Fibroblast of peridontal ligament (primary cell): Measurements from ENCODE around the gene BBX.

Experiments
- DNase-seq: peaks from one replicate; pipeline ENCODE4 v3.0.0-alpha.2; 2010; ENCODE audit errors: extremely low read depth

BBX gene

GRCh38 chr3:107740992-107741896, 218.5 kb downstream of the BBX start:
- peak; percentile 74 for DNase-seq

- no peak for DNase-seq
Observed at GRCh38 chr3:107745354-107745753, 222.6 kb downstream of the BBX start.

GRCh38 chr3:107752202-107752990, 229.6 kb downstream of the BBX start:
- peak; percentile 51 for DNase-seq

GRCh38 chr3:107753494-107753893, 230.7 kb downstream of the BBX start:
- peak; percentile 44 for DNase-seq

- no peak for DNase-seq
Observed at GRCh38 chr3:107753976-107754375, 231.2 kb downstream of the BBX start.

GRCh38 chr3:107756649-107757048, 233.9 kb downstream of the BBX start:
- no peak for DNase-seq

GRCh38 chr3:107757140-107757539, 234.4 kb downstream of the BBX start:
- no peak for DNase-seq

GRCh38 chr3:107760144-107760543, 237.4 kb downstream of the BBX start:
- no peak for DNase-seq

GRCh38 chr3:107761391-107761790, 238.6 kb downstream of the BBX start:
- DNase-seq, result no peak

GRCh38 chr3:107765524-107765923, 242.8 kb downstream of the BBX start:
- DNase-seq, result no peak

- peak; percentile 23 for DNase-seq
Observed at GRCh38 chr3:107767897-107768605, 245.3 kb downstream of the BBX start.

- no peak for DNase-seq
Observed at GRCh38 chr3:107769882-107770281, 247.1 kb downstream of the BBX start.

- peak; percentile 63 for DNase-seq
Observed at GRCh38 chr3:107772016-107772415, 249.3 kb downstream of the BBX start.

- DNase-seq, result no peak
Observed at GRCh38 chr3:107775974-107776373, 253.2 kb downstream of the BBX start.

GRCh38 chr3:107781253-107781652, 258.5 kb downstream of the BBX start:
- peak; percentile 31 for DNase-seq

GRCh38 chr3:107782054-107782453, 259.3 kb downstream of the BBX start:
- DNase-seq, result no peak

- no peak for DNase-seq
Observed at GRCh38 chr3:107790612-107791011, 267.9 kb downstream of the BBX start.

- no peak for DNase-seq
Observed at GRCh38 chr3:107791027-107791426, 268.3 kb downstream of the BBX start.

- DNase-seq, result no peak
Observed at GRCh38 chr3:107791450-107791849, 268.7 kb downstream of the BBX start.

- peak; percentile 57 for DNase-seq
Observed at GRCh38 chr3:107794664-107795443, 272.1 kb downstream of the BBX start.

- no peak for DNase-seq
Observed at GRCh38 chr3:107795514-107796094, 272.8 kb downstream of the BBX start.
